Left ventricle myocardium superior (tissue), 1 donor: ENCODE measurements around the gene NPPC. TPM values are rescaled to one million over a fixed set of nuclear protein-coding genes. Genes with fewer than 3 reads are reported as not detected.
"Not testable (repeated sequence)": the region's sequence is repeated elsewhere in the genome, so short reads cannot be mapped to it uniquely, and the experiment has no call there.

ENCODE experiments used
- ATAC-seq: fragments of 200-7000 bp; cut with Tn5 transposase; one replicate; pipeline ENCODE4 v1.9.1; 2020; ENCODE audit warnings: mild to moderate bottlenecking, moderate library complexity
- DNase-seq: peaks from one replicate; pipeline ENCODE4 v3.0.0-alpha.2; 2020
- intact Hi-C: fragments of 100-400 bp; cut with micrococcal nuclease; formaldehyde crosslinking; loops from one replicate; pipeline ENCODE4 v1.11.0; 2022
- long read RNA-seq: library from polyadenylated mRNA; unstranded; transcript quantifications from one replicate; pipeline ENCODE4 v2.0.0, GENCODE V29; 2021
- total RNA-seq: library from RNA; stranded (reverse); fragmentation: NEBNext Ultra II Directional; extraction: Animal tissue kit (Norgen Biotek cat#: 25700); gene quantifications from one replicate; pipeline ENCODE4 v1.2.1, GENCODE V29; 2021
- donor health status: DM: no; HTN: yes; CAD: no; lungs with severe emphysema.

Gene NPPC
- total RNA-seq = 7.2 TPM
- long read RNA-seq, transcript NPPC-202 (3 exons, 1,051 nt) = major isoform, 6 of 7 reads
- long read RNA-seq, partial matches to known transcripts = 0 of 7 reads
- long read RNA-seq, other reads (novel, unspliced or antisense) = 1 of 7 reads

GRCh38 chr2:231926180-231926741, at the start of gene NPPC:
Gene NPPC, minus strand, starts transcription at chr2:231926396. Its CDS starts 147 bp downstream, at chr2:231926249.
- peak; percentile 85 for DNase-seq
- intact Hi-C loops = loop anchor here (10.0 kb wide), 2 partner anchors 219 to 399 kb away; no protein-coding TSS in a partner anchor
- peak; percentile 69 for ATAC-seq

GRCh38 chr2:231975001-231975400, 48.8 kb upstream of the NPPC start:
- DNase-seq (no peak), ATAC-seq (no peak)
- intact Hi-C loops = no loop called here

- no peak for DNase-seq
- intact Hi-C loops = no loop called here
Measured at GRCh38 chr2:231970461-231970860, 44.3 kb upstream of the NPPC start.

GRCh38 chr2:231968820-231969219, 42.6 kb upstream of the NPPC start:
- ATAC-seq (no peak), DNase-seq (no peak)
- intact Hi-C loops = no loop called here

More at GRCh38 chr2:231970461-231970860, 44.3 kb upstream of the NPPC start:
- ATAC-seq = no peak

GRCh38 chr2:231966886-231967285, 40.7 kb upstream of the NPPC start:
- ATAC-seq (no peak), DNase-seq (no peak)
- intact Hi-C loops = no loop called here

- no peak for DNase-seq
- intact Hi-C loops = no loop called here
- no peak for ATAC-seq
Measured at GRCh38 chr2:231965102-231965501, 38.9 kb upstream of the NPPC start.

GRCh38 chr2:231961349-231962166, 35.4 kb upstream of the NPPC start, which contains the start of gene DIS3L2:
Gene DIS3L2, plus strand, starts transcription at chr2:231961713. Its CDS starts 53,215 bp downstream, at chr2:232014928.
- ATAC-seq (peak; percentile 99), DNase-seq (peak; percentile 91)
- intact Hi-C loops = no loop called here

GRCh38 chr2:231960810-231961348, 34.7 kb upstream of the NPPC start:
- DNase-seq (no peak), ATAC-seq (no peak)
- intact Hi-C loops = no loop called here

GRCh38 chr2:231957913-231958763, 31.9 kb upstream of the NPPC start:
- DNase-seq (no peak), ATAC-seq (no peak)
- intact Hi-C loops = no loop called here

GRCh38 chr2:231955758-231956472, 29.7 kb upstream of the NPPC start:
- ATAC-seq = no peak
- intact Hi-C loops = no loop called here
- no peak for DNase-seq

GRCh38 chr2:231951452-231952035, 25.3 kb upstream of the NPPC start:
- ATAC-seq (no peak), DNase-seq (no peak)
- intact Hi-C loops = no loop called here

- DNase-seq (no peak), ATAC-seq (no peak)
- intact Hi-C loops = no loop called here
Measured at GRCh38 chr2:231947694-231948093, 21.5 kb upstream of the NPPC start.

GRCh38 chr2:231947112-231947511, 20.9 kb upstream of the NPPC start:
- ATAC-seq, DNase-seq, intact Hi-C loops: not testable (repeated sequence)

GRCh38 chr2:231946241-231946814, 20.1 kb upstream of the NPPC start:
- DNase-seq (no peak), ATAC-seq (no peak)
- intact Hi-C loops = no loop called here

- ATAC-seq (no peak), DNase-seq (no peak)
- intact Hi-C loops = no loop called here
Measured at GRCh38 chr2:231942180-231942579, 16.0 kb upstream of the NPPC start.

GRCh38 chr2:231941673-231942072, 15.5 kb upstream of the NPPC start:
- intact Hi-C loops = no loop called here
- ATAC-seq (no peak), DNase-seq (no peak)

GRCh38 chr2:231940795-231941194, 14.6 kb upstream of the NPPC start:
- intact Hi-C loops = no loop called here

GRCh38 chr2:231939022-231939421, 12.8 kb upstream of the NPPC start:
- ATAC-seq = no peak
- intact Hi-C loops = no loop called here

More at GRCh38 chr2:231940795-231941194, 14.6 kb upstream of the NPPC start:
- ATAC-seq (no peak), DNase-seq (no peak)

More at GRCh38 chr2:231939022-231939421, 12.8 kb upstream of the NPPC start:
- no peak for DNase-seq
